HG02642 (cell line): Measurements from ENCODE around the gene SLC7A1.
A peak's percentile ranks its signal among the peaks of the same experiment; 100 is the strongest.

ENCODE experiments used
- ATAC-seq: cut with Tn5 transposase; IDR thresholded peaks from one replicate; pipeline ENCODE4 v1.9.1; 2021; ENCODE audit warnings: mild to moderate bottlenecking; ENCODE audit not compliant: unreplicated experiment, poor library complexity

The SLC7A1 gene

GRCh38 chr13:29472332-29472961, 123.0 kb downstream of the SLC7A1 start:
- peak; percentile 70 for ATAC-seq

- no peak for ATAC-seq
These were observed 123.9 kb downstream of the SLC7A1 start for GRCh38 chr13:29471551-29471950.

GRCh38 chr13:29465741-29466293, 129.7 kb downstream of the SLC7A1 start:
- no peak for ATAC-seq

GRCh38 chr13:29464105-29464679, 131.3 kb downstream of the SLC7A1 start:
- ATAC-seq: no peak

- no peak for ATAC-seq
These were observed 135.6 kb downstream of the SLC7A1 start for GRCh38 chr13:29459813-29460355.
